Neural progenitor cell (in vitro differentiated cells): ENCODE measurements around the gene PDGFD. TPM values are rescaled to one million over a fixed set of nuclear protein-coding genes. Genes with fewer than 3 reads are reported as not detected.

Experiments used
- DNase-seq: peaks from one replicate; pipeline ENCODE4 v3.0.0-alpha.2; 2016; ENCODE audit warnings: low spot score
- H2AFZ ChIP-seq: fragments of 200-600 bp; sonication (generic); replicated peaks from 2 replicates; pipeline ENCODE4 v1.6.1; 2016; ENCODE audit warnings: antibody characterized with exemption
- H3F3A ChIP-seq: fragments of 200-600 bp; sonication (generic); 2 replicates; pipeline ENCODE4 v1.6.1; 2016; ENCODE audit warnings: antibody characterized with exemption, low read depth
- H3K27ac ChIP-seq: fragments of 200-600 bp; sonication (generic); 2 replicates; pipeline ENCODE4 v1.5.1; 2016; ENCODE audit warnings: mild to moderate bottlenecking
- H3K27me3 ChIP-seq: fragments of 200-600 bp; sonication (generic); 2 replicates; pipeline ENCODE4 v1.6.1; 2016; ENCODE audit warnings: mild to moderate bottlenecking, moderate library complexity
- H3K36me3 ChIP-seq: fragments of 200-600 bp; sonication (generic); 2 replicates; pipeline ENCODE4 v1.5.1; 2016
- H3K4me1 ChIP-seq: fragments of 200-600 bp; sonication (generic); 2 replicates; pipeline ENCODE4 v1.6.1; 2016; ENCODE audit warnings: mixed run types
- H3K4me2 ChIP-seq: fragments of 200-600 bp; sonication (generic); 2 replicates; pipeline ENCODE4 v1.6.1; 2016
- H3K4me3 ChIP-seq: fragments of 200-600 bp; sonication (generic); 2 replicates; pipeline ENCODE4 v1.5.1; 2016
- H3K79me2 ChIP-seq: fragments of 200-600 bp; sonication (generic); 2 replicates; pipeline ENCODE4 v1.6.1; 2016; ENCODE audit warnings: low read depth
- H3K9ac ChIP-seq: fragments of 200-600 bp; sonication (generic); 2 replicates; pipeline ENCODE4 v1.6.1; 2016
- H3K9me3 ChIP-seq: fragments of 200-600 bp; sonication (generic); 2 replicates; pipeline ENCODE4 v1.5.1; 2016; ENCODE audit warnings: low read depth
- H4K20me1 ChIP-seq: fragments of 200-600 bp; sonication (generic); 2 replicates; pipeline ENCODE4 v1.6.1; 2016; ENCODE audit warnings: low read depth
- H3K27ac Mint-ChIP-seq: 3 replicates; pipeline ENCODE4 v1.8.0; 2021; ENCODE audit warnings: mixed read lengths
- H3K27me3 Mint-ChIP-seq: 2 replicates; pipeline ENCODE4 v1.8.0; 2022; ENCODE audit warnings: low read depth, mild to moderate bottlenecking, inconsistent platforms, moderate library complexity, mixed read lengths; ENCODE audit not compliant: insufficient read depth
- H3K36me3 Mint-ChIP-seq: 3 replicates; pipeline ENCODE4 v1.8.0; 2021; ENCODE audit warnings: mixed read lengths
- H3K4me1 Mint-ChIP-seq: 3 replicates; pipeline ENCODE4 v1.8.0; 2021; ENCODE audit warnings: mixed read lengths
- H3K4me3 Mint-ChIP-seq: 3 replicates; pipeline ENCODE4 v1.8.0; 2021; ENCODE audit warnings: mild to moderate bottlenecking, moderate library complexity, mixed read lengths
- H3K9me3 Mint-ChIP-seq: 3 replicates; pipeline ENCODE4 v1.8.0; 2020; ENCODE audit warnings: mixed read lengths
- CTCF ChIP-seq: fragments of 200-600 bp; sonication (generic); IDR thresholded peaks from 2 replicates; pipeline ENCODE4 v1.5.1; 2017; ENCODE audit warnings: antibody characterized with exemption, mild to moderate bottlenecking
- EZH2 ChIP-seq: fragments of 200-600 bp; sonication (generic); IDR thresholded peaks from 2 replicates; pipeline ENCODE4 v1.6.1; 2017; ENCODE audit warnings: antibody characterized with exemption, mild to moderate bottlenecking, moderate library complexity
- EZH2phosphoT487 ChIP-seq: fragments of 200-600 bp; sonication (generic); IDR thresholded peaks from 2 replicates; pipeline ENCODE4 v1.6.1; 2017; ENCODE audit warnings: antibody characterized with exemption
- total RNA-seq: library from RNA; depleted of rRNA; stranded (reverse); fragments of >200 nt; gene quantifications from 2 replicates; pipeline ENCODE4 v1.2.3, GENCODE V29; 2015; ENCODE audit warnings: low replicate concordance

PDGFD gene
- total RNA-seq, 1 donor from 2014 or later = 3.7 TPM

- H2AFZ ChIP-seq = no peak overlapping the region
- Mint-ChIP-seq H3K9me3 (peaks cover 2% of the 10 kb centered on the region), H3K27me3 (no peaks in the 10 kb centered on the region), H3K27ac (peak overlapping the region; percentile 83), H3K36me3 (peaks cover 2% of the 10 kb centered on the region), H3K4me3 (no peak overlapping the region), H3K4me1 (peaks cover 11% of the 10 kb centered on the region)
- no peaks in the 10 kb centered on the region for H3K27me3 ChIP-seq
- H3F3A ChIP-seq = no peaks in the 10 kb centered on the region
- no peaks in the 10 kb centered on the region for H3K9me3 ChIP-seq
- H3K4me1 ChIP-seq = no peaks in the 10 kb centered on the region
- H3K4me3 ChIP-seq = no peak overlapping the region
- H3K4me2 ChIP-seq = no peak overlapping the region
- no peak overlapping the region for H3K9ac ChIP-seq
- H3K27ac ChIP-seq = no peak overlapping the region
- H4K20me1 ChIP-seq = no peaks in the 10 kb centered on the region
- no peak for DNase-seq
- H3K79me2 ChIP-seq = no peaks in the 10 kb centered on the region
- no peaks in the 10 kb centered on the region for H3K36me3 ChIP-seq
- TF ChIP-seq EZH2 = no peak
- TF ChIP-seq EZH2phosphoT487 = no peak
- no peak for TF ChIP-seq CTCF
These were observed 165.0 kb downstream of the PDGFD start for GRCh38 chr11:103998826-103999508.

DNA sequence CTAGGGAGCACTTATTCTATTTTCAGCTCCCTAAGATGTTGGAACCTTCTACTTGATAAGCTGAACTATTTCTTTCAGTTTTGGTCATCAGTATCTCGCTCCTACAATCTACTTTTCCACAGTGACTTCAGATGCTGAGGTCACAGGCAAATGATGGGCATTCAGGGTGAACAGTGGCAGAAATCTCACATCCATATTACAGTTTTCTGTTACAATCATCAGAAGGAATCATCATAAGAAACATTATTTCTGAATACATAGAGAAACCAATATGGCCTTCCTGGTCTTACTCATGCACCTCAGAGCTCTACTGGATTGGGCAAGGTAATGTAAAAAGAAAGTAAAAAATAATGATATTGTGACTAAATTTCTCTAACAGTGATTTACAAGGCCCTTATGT, 166.9 kb downstream of the PDGFD start:
- Mint-ChIP-seq H3K36me3 (peaks cover 3% of the 10 kb centered on the region), H3K27ac (no peak overlapping the region), H3K27me3 (peaks cover 6% of the 10 kb centered on the region), H3K9me3 (peaks cover 2% of the 10 kb centered on the region), H3K4me3 (no peak overlapping the region), H3K4me1 (peaks cover 9% of the 10 kb centered on the region)
- Histone ChIP-seq H3K4me1 (no peaks in the 10 kb centered on the region), H3K4me2 (no peak overlapping the region), H3K79me2 (no peaks in the 10 kb centered on the region), H3K9ac (no peak overlapping the region), H3K4me3 (no peak overlapping the region), H2AFZ (no peak overlapping the region), H3F3A (no peaks in the 10 kb centered on the region), H3K27ac (no peak overlapping the region), H3K36me3 (no peaks in the 10 kb centered on the region), H3K27me3 (no peaks in the 10 kb centered on the region), H3K9me3 (no peaks in the 10 kb centered on the region), H4K20me1 (no peaks in the 10 kb centered on the region)
- no peak for DNase-seq
- TF ChIP-seq CTCF (no peak), EZH2phosphoT487 (no peak), EZH2 (no peak)

DNA sequence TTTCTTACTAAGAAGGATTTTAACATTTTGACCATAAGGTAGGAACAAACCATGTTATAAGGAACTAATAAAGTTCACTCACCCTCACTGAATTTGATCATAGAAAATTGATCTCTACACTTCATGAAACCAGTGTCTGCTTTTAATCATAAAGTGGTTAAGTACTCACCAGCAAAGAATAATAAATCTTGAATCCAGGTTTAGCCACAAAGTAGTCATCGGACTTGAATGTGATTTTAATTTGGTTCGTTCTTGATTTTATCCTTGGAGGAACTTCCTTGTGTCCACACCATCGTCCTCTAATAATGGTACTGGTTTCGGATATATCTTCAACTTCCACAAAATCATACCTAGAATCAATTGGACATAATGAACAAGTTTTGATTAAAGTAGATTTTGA, 168.1 kb downstream of the PDGFD start:
- Histone ChIP-seq H4K20me1 (no peaks in the 10 kb centered on the region), H3K9ac (no peak overlapping the region), H3K36me3 (no peaks in the 10 kb centered on the region), H3F3A (no peaks in the 10 kb centered on the region), H3K27ac (no peak overlapping the region), H3K79me2 (no peaks in the 10 kb centered on the region), H3K4me1 (no peaks in the 10 kb centered on the region), H3K27me3 (no peaks in the 10 kb centered on the region), H3K4me3 (no peak overlapping the region), H3K4me2 (no peak overlapping the region), H2AFZ (no peak overlapping the region), H3K9me3 (no peaks in the 10 kb centered on the region)
- Mint-ChIP-seq H3K27me3 (peaks cover 6% of the 10 kb centered on the region), H3K4me3 (no peak overlapping the region), H3K27ac (no peak overlapping the region), H3K36me3 (peaks cover 3% of the 10 kb centered on the region), H3K9me3 (peaks cover 2% of the 10 kb centered on the region), H3K4me1 (peaks cover 9% of the 10 kb centered on the region)
- TF ChIP-seq CTCF = no peak
- no peak for TF ChIP-seq EZH2
- no peak for TF ChIP-seq EZH2phosphoT487
- no peak for DNase-seq
